HG02759 (cell line): Measurements from ENCODE around the gene JADE3.
A peak's percentile ranks its signal among the peaks of the same experiment; 100 is the strongest.
"Not testable (repeated sequence)": the region's sequence is repeated elsewhere in the genome, so short reads cannot be mapped to it uniquely, and the experiment has no call there.

ENCODE experiments used
- ATAC-seq: cut with Tn5 transposase; IDR thresholded peaks from one replicate; pipeline ENCODE4 v1.9.1; 2021; ENCODE audit warnings: mild to moderate bottlenecking, moderate library complexity; ENCODE audit not compliant: unreplicated experiment

The JADE3 gene

DNA sequence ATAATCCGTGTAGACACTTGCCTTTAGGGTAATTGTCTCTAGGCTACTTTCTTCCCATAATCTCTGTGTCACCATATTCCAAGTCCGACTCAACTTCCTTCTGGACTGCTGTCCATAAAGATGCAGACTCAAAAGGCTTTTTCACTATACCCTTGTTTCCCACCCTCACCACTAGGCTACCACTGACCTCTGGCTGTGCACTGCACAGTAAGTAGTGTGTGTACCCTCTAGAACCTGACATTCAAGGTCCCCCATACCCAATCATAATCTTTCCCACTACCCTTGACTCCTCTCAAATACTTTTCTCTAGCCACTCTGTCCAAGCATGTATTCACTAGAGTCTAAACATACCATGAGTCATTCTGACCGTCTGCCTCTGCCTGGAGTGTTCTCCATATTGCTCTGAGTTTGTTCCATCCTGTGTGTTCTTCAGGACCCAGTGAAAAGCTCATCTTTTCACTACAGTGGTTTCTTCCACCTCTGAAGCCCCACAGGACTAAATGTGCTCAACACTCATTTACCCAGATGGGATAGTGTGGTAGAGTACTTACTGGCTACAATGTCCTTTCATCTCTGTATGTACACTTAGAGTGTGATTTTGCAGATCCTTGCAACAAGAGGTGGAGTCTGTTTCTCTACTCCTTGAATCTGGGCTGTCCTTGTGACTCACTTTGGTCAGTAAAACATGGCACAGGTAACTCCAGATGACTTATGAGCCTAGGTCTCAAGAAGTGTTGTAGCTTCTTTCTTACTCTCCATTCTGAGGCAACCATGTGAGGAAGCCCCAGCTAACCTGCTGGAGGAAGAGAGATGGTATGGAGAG, 17.4 kb downstream of the JADE3 start:
- no peak for ATAC-seq

DNA sequence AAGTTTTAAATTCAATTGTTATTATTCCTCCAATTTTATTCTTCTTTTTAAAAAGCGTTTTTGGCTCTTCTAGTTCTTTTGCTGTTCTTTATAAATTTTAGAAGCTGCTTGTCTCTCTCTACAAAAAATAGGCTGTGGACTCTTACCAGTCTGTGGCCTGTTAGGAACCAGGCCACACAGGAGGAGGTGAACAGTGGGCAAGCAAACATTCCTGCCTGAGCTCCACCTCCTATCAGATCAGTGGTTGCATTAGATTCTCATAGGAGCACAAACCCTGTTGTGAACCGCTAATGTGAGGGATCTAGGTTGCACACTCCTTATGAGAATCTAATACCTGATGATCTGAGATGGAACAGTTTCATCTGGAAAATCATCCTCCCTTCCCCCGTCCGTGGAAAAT, 23.1 kb downstream of the JADE3 start:
- ATAC-seq: no peak

DNA sequence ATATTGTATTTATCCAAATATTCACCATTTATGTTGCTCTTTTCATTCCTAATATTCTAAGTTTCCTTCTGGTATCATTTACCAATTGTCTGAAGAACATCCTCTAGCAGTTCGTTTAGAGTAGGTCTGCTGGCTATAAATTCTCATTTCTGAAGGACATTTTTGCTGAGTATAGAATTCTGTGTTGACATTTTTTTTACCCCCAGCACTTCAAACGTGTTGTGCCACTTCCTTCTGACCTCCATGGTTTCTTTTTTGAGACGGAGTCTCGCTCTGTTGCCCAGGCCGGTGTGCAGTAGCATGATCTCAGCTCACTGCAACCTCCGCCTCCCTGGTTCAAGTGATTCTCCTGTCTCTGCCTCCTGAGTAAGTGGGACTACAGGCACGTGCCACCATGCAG, 26.4 kb downstream of the JADE3 start:
- ATAC-seq: no peak

DNA sequence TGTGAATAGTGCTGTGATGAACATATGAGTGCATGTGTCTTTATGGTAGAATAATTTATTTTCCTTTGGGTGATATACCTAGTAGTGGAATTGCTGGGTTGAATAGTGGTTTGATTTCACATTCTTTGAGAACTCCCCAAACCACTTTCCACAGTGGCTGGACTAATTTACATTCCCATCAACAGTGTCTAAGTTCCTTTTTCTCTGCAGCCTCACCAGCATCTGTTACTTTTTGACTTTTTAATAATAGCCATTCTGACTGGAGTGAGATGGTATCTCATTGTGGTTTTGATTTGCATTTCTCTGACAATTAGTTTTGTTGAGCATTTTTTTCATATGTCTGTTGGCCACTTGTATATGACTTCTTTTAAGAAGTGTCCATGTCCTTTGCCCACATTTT, 29.1 kb downstream of the JADE3 start:
- no peak for ATAC-seq

DNA sequence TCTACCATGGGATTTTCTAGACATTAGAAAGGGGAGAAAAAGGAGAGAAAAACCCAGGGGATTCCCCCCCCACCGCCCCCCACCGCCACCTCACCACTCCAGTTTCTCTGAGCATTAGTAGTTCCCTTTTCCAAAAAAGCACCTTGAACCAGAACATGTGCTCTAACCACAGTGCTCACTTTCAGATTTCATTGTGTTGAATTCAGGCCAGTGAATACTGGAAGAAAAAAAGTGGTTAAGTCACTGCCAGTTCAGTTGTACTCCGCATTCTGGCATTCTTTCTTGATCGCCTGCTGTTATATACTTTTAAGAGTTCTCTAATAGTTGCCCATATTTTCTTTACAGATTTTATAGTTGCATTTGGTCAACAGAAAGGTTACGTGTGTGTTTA, 40.9 kb downstream of the JADE3 start:
- peak; percentile 78 for ATAC-seq

DNA sequence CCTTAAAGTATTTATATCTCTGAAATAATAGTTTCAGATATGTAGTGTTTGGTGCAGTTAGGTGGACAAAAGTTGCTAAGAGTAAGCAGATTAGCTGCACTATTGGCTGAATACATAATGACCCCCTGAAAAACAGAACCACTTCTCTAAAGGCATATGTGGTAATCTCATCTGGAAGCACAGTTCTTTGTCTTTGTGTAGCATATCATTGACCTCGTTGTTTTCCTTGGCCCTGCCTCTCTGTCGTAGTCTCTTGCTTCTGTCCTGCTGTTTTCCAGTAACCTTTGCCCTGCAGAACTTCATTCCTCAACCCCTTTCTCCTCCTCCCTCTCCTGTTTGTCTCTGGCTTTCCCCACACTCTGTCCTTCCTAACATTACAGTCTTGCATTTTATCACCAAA, 41.4 kb downstream of the JADE3 start:
- ATAC-seq: peak; percentile 28

DNA sequence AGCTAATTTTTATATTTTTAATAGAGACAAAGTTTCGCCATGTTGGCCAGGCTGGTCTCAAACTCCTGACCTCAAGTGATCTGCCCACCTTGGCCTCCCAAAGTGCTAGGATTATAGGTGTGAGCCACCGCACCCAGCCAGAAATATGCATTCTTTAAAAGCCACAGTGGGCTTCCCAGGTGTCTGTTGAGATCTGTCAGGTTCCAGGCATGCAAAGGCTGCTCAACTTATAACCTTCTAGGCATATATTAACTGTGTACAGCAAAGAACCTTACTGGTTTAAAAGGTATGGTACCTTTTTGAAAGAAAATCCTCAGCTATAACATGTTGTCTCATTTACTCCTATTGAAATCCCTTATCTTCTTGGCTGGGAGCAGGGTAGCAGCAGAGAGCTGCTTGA, 42.5 kb downstream of the JADE3 start:
- ATAC-seq: no peak

DNA sequence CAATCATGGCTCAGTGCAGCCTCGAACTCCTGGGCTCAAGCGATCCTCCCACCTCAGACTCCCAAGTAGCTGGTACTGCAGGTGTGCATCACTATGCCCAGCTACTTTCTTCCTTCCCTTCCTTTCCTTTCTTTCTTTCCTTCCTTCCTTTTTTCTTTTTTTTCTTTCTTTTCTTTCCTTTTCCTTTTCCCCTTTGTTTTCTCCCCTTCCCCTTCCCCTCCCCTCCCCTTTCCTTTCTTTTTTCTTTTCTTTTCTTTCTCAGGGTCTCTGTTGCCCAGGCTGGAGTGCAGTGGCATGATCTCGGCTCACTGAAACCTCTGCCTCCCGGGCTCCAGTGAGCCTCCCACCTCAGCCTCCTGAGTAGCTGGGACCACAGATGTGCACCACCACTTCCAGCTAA, 44.4 kb downstream of the JADE3 start:
- ATAC-seq: not testable (repeated sequence)

DNA sequence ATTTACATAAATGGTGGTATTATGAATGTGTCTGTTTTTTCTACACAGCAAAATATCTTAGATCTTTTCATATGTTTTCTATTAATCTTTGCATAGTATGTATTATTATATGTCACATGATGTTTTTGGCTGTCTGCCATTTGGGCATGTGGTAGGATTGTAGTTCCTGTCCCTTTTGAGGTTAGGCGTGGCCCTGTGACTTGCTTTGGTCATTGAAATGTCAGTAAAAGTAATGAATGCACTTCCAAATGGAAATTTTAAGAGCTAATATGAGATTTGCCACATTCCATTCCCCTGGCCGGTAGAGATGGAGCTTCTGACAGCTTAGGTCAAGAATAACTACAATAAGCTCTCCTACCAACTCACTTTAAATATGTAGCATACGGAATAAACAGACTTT, 45.1 kb downstream of the JADE3 start:
- no peak for ATAC-seq

DNA sequence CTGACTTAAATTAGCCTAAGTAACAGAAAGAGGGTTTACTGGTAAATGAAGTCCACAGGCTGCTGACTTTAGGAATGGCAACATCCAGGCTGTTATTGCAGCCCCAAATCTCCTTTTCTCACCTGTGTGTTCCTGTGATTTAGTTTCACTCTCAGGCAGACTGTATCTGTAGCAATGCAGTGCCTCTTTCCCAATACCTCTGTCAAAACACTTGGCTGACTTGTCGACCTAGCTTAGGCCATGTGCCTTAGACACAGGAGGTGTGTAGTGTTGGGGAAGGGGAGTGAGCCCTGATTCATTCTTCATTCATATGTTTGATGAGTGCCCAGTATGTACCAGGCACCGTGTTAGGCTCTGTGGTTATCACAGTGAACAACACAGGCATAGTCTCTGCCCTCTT, 46.9 kb downstream of the JADE3 start:
- no peak for ATAC-seq

DNA sequence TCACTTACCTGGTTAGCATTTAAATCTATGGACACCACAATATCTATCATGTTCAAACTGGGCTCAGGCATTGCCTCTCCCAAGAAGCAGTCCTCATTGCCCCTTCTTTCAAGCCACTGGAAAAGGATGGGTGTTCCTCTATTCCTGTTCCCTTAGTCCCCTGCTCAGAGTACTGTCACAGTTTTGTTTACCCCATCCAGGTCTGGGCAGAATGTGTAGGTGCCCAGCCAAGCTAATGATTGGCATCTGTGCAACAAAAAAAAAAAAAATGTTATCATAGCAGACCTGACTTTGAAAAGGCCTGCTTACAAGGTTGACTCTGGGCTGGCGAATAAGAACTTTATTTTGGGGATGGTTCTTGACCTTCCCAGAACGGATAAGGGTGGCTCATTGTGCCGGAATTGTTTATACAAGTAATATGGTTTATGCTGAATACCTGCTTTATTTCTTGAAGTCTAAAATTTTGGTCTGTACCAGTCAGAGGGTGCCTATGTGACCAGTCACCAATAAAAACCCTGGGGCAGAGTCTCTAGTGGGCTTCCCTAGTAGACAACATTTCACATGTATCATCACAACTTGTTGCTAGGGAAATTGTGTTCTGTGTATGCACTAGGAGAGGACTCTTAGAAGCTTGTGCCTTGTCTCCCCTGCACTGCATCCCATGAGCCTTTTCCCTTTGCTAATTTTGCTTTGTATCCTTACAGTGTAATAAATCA, 47.9 kb downstream of the JADE3 start:
- ATAC-seq: no peak

DNA sequence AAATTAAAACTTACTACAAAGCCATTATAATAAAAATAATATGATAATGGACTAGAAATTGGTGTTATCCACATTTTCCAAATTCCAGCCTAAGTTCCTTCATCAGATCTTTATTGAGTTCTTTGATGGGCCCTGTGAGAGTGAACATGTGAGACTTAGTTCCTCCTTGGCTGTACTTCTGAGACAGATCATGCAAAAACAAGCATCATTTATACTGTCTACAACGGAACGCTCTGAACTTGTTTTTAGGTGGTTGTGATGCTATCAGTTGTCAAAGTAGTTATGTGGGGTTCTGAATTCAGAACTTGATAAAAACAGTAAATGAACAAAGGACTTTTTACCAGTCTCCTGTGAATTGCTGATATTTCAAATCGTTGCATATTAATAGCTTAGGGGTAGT, 48.9 kb downstream of the JADE3 start:
- ATAC-seq: no peak

DNA sequence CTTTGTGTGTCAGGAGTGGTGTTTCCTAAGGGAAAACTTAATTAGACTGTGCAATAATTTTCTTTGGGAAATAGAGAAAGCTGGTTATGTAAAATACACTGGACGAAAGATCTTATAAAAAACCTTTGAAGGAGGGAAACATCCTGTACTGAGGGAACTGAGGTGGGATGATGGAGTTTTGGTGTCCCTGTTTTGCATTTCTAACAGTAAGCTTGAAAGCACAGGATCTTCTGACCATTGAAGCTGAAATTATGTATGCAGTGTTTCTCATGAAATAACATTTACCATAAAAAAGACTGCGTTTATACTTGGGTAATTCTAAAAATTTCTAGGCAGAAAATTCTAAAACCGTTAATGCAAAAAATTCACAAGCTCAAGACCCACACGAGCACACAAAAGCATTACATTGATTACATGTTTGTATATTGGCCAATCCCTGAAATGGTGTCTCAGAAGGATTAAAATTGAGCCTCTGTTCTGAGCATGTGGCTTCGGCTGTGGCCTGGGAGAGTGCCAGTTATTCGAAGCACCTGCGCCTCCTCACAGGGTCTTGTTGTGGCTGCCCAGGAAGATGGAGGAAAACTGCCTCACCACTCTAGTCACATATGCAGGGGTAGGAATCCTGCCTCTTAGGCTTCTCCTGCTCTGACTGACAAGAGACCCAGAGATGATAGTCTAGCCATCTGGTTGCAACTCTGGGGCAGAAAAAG, 49.5 kb downstream of the JADE3 start:
- ATAC-seq: no peak

DNA sequence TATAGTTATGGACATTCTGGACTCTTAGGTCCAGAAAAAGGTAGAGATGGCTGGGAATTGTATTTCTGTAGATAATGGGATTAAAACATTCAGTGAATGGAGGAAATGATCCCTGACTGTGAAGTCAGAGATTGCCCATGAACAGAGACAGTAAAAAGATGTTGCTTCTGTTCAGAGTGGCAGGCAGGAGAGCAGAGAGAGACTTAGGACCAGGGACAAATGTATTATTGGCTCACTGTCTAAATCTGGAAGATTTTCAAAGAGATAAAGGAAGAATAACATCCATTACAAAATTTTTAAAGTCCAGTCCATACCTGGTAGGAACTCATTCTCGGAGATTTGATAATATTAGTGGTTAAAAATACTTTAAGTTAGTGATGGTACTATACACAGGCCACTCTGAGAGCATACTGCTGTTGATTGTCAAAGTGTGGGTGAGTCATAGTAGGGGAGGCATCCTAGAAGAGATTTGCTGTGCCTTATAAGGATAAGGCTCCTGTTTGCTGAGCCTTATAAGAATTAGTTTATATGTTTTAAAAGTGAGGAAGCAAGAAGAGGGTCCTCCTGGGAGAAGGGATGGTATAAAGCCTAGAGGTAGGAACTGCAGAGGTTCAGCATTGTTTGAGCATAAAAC, 53.0 kb downstream of the JADE3 start:
- no peak for ATAC-seq

DNA sequence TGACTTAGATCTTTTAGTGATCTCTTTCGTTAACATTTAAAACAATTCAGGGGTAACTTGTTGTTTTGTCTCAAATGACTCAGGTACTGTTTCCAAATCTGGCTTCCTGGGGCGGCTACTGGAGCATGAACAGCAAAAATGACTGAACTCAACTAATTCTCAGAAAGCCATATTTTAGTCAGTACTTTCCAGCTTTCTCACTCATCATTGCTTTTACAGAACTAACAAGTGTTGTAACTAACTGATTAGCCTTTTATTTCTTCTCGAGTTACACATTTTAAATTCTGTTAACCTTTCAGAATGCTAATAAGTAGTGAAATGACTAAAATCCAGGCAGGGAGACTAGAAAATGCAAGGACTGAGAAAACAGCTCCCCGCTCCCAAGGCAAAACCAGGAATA, 55.3 kb downstream of the JADE3 start:
- ATAC-seq: peak; percentile 65

DNA sequence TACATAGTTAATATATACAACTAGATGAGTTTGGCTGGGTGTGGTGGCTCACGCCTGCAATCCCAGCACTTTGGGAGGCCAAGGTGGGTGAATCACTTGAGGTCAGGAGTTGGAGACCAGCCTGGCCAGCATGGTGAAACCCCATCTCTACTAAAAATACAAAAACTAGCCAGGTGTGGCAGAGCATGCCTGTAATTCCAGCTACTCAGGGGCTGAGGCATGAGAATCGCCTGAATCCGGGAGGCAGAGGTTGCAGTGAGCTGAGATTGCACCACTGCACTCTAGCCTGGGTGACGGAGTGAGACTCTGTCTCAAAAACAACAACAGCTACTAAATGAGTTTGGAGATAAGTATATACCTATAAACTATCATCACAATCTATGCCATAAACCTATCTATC, 64.8 kb downstream of the JADE3 start:
- not testable (repeated sequence) for ATAC-seq

DNA sequence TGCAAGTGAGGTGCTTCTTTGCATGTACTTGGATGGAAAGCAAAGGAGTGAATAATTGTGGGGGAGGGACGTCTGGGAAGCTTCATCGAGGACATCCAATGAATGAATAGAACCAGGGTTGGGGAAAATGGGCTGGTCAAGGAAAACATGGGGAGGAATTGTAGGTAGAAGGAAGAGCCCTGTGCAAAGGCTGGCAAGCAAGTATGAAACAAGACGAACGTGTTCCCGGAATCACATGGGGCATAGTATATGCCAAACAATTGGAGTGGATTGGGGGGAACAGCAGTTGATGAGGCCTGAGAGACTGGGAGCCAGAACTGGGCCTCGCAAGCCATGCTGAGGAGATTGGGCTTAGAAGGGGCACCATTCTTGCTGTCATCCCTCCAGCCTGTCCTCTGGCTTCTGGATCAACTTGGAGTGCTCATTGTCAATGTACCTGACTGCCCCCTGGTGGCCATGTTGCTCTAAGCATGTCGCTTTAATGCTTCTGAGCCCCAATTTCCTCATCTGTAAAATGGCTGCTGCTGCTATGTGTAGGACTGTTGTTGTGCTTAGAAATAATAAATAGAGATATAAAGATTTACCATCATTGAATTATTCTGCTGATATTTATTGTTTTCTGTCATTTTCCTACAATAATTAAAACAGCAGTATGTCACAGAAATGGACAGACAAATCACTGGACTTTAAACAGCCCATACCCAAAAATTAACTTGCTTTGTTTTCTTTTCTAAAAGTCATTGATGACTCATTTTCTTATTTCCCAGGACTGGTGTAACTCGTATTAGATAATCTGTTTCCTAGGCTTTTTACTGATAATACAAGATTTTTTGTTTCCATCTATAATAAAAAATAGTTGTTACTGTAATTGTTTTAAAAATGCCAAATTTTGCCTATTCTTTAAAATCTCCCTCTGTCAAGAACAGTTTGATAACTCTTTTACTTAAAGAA, 66.4 kb downstream of the JADE3 start:
- ATAC-seq: peak; percentile 48

DNA sequence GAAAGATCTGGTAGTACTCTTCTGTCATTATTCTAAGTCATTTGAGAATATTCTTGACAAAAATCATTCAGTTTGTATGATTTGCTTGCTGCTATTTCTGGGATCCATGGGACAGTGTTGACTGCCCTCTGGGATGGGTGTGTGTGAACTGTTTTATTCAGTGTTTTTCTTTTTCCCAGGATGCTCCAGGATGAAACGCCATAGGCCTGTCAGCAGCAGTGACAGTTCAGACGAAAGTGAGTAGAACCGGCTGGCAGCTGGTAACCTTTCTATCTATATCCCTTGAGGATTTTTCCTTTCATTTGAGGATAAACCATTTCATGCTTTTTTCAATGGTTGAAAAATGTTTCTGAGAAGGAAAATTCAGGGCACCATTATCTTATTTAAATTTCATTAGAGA, 72.5 kb downstream of the JADE3 start:
- no peak for ATAC-seq

DNA sequence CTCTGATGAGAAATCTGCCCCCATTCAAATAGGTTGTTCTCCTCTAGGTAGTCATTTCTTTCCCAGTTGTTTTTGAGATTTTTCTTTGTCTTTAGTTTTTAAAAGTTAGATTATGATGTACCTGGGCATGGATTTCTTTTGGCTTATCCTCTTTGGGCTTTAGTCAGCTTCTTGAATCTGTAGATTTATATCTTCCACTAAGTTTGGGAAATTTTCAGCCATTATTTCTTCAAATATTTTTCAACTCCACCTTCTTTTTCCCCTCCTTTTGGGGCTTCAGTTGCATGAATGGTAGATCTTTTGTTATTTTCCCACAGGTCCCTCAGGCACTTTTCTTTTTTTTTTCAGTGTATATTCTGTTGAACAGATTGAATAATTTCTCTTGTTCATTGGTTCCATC, 77.3 kb downstream of the JADE3 start:
- ATAC-seq: no peak

DNA sequence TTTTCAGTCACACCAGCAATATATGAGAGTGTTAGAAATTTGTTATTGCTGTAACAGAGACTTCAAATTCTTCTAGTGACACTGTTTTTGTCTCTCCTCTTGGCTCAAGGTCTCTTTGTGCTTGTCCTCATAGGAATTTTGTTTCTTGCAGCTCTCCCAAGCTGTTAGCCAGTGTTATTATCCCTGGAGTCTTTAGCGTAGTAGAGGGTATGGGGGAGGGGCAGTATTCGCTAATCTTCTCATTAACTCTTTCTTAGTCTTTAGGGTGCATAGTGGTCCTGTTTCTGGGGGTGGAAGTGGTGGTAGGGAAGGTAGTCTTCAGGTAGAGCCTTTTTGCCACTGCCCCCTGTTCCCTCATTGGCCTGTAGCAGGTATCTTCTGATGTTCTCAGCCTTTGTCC, 79.4 kb downstream of the JADE3 start:
- no peak for ATAC-seq
